ENCODE measurements around the gene TRIP6.

Gene TRIP6

DNA sequence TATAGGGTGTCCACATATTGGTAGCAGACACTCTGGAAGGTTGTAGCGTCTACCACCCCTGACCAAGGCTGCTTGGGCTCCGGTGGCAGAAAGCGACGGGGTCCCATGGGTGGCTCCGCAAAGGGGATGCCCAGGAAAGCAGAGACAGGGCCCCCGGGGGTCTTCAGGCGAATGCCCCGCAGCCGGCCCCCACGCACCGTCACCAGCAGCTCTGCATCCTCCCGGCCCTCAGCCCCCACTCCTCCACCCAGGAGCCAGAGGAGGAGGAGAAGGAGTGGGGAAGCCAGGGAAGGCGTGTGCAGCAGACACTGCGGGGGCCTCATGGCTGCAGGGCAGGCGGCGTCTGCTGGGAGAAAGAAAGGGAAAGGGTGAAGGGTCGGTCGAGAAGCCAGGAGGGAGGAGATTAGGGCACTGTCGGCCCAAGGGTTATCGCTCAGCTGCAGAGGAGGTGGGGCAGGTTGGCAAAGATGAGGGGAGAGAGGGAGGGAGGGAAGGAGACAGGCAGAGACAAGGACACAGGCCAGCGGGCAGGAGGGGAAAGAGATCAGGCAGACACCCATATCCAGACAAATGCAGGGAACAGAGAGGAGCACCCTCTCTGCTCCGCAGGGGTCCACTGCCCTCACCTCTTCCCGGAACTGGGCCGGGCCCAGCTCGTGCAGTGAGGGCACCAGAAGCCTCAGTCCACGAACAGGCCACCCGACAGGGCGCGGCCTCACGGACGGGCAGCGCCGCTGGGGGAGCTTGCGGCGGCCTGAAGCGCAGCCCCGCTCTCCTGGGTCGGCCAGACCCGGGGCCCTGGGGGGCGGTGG, 26.9 kb downstream of the TRIP6 start:
- H3K36me3 ChIP-seq = peaks cover 3% of the 10 kb centered on the region; the same call in 1 of the 2 replicates
- TF ChIP-seq, protein P1, sequence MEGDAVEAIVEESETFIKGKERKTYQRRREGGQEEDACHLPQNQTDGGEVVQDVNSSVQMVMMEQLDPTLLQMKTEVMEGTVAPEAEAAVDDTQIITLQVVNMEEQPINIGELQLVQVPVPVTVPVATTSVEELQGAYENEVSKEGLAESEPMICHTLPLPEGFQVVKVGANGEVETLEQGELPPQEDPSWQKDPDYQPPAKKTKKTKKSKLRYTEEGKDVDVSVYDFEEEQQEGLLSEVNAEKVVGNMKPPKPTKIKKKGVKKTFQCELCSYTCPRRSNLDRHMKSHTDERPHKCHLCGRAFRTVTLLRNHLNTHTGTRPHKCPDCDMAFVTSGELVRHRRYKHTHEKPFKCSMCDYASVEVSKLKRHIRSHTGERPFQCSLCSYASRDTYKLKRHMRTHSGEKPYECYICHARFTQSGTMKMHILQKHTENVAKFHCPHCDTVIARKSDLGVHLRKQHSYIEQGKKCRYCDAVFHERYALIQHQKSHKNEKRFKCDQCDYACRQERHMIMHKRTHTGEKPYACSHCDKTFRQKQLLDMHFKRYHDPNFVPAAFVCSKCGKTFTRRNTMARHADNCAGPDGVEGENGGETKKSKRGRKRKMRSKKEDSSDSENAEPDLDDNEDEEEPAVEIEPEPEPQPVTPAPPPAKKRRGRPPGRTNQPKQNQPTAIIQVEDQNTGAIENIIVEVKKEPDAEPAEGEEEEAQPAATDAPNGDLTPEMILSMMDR (IDR thresholded peaks at IDR 0.05; ENCODE audit: low read depth, low read length) = no peak
- no peak for DNase-seq
- no peak overlapping the region for H3K4me3 ChIP-seq (ENCODE audit: low read depth, low read length)
- H3K9me3 ChIP-seq = no peaks in the 10 kb centered on the region
- H3K27me3 ChIP-seq = peaks cover 30% of the 10 kb centered on the region
- H3K4me1 ChIP-seq = peaks cover 3% of the 10 kb centered on the region; the same call in 1 of the 2 replicates

DNA sequence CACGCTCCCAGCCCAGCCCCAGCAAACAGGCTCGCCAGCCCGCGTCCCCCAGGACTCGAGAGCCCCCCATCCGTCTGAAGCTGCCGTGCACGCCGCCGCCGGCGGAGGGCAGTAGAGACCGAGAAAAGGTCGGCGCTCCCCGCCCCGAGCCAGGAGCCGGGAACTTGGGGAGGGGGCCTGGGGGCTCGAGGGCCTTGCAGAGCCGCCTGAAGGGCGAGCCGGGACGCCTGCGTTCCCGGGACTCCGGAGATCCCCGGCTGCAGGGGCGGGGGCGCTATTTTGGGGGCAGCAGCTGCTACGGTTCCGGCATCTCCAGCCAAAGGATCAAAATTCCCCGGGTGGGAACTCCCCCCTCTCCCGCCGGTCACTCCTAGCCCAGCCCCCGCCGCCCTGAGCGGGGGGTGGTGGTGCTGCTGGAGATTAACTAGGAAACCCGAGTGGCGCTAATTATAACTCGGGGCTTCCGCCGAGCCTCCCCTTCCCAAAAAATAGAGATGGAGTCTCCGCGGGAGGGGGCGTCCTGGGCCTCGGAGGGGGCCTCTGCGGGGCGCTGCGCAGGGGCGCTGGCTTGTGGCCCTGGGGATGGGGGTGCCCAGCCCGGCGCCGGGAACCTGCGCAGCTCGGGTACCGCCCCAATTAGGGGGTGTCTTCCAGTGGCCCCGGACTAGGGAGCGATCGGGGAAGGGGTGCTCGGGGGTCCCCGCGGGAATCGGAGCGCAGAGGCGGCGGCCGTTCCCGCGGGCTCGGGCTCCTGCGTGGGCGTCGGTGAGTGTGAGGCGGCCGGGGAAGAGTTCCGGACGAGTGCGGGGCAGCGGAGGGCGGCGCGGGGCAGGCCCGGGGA, 27.9 kb downstream of the TRIP6 start:
- TF ChIP-seq, protein P1 (IDR thresholded peaks at IDR 0.05; ENCODE audit: low read depth, low read length) = peak; percentile 72
- Histone ChIP-seq H3K9me3 (no peaks in the 10 kb centered on the region), H3K36me3 (no peaks in the 10 kb centered on the region), H3K4me1 (peaks cover 3% of the 10 kb centered on the region; the same call in 1 of the 2 replicates), H3K27me3 (peaks cover 30% of the 10 kb centered on the region), H3K4me3 (ENCODE audit: low read depth, low read length) (peak overlapping the region; percentile 48)
- peak; percentile 72 for DNase-seq

DNA sequence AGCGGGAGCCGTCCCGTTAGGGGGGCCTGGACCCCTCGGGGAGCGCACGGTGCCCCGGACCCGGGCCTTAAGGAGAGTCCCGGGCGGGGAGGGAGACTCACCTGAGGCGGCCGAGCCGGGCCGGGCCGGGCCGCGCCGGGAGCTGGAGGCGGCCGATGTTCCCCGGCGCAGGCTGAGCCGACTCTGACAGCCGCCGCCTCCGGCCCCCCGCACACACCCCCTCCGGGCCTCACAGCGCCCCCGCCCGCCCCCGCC, 28.4 kb downstream of the TRIP6 start, which contains the start of gene ACHE:
Gene ACHE (minus strand): TSS at position 188 of the 255 bp plus-strand sequence. CDS start 1,656 bp downstream, outside the sequence.
- TF ChIP-seq, protein P1 (IDR thresholded peaks at IDR 0.05; ENCODE audit: low read depth, low read length) = no peak
- Histone ChIP-seq H3K9me3 (no peaks in the 10 kb centered on the region), H3K4me3 (ENCODE audit: low read depth, low read length) (peak within 1 kb of the TSS; percentile 48), H3K27me3 (peaks cover 30% of the 10 kb centered on the region), H3K36me3 (no peaks in the 10 kb centered on the region), H3K4me1 (peaks cover 3% of the 10 kb centered on the region; the same call in 1 of the 2 replicates)
- no peak for DNase-seq

DNA sequence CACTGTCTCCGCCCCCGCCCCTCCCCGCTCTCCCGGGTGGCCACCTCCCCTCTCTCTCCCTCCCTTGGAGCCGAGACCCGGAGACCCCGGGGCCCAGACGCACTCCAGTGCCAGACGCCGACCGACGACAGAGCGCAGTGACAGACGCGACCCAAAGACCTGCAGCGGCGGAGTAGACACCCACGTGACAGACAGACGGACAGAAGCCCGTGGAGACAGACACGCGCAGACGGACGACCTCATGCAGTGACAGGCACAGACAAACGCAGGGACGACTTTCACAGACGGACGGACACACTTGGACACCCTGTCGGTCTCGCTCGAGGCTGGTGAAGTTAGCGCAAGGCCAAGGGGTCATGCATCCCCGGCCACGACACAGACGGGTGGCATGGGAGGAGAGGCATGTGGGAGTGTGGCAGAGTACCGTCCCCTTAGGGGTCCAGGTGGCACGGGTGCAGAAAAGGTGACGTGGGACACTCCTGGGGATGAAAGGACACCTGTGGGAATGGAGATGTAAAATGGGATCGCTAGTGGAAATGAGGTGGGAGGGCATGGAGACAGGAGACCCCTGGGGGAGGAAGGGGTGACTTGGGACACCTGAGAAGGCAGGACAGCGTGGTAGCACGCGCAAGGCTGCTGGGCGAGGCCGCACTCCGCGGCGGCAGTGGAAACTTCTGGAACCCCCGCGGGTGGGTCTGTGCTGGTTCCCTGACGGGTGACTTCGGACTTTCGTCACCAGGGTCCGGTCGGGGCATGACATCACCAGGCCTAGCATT, 29.0 kb downstream of the TRIP6 start:
- H3K36me3 ChIP-seq = no peaks in the 10 kb centered on the region
- DNase-seq = peak; percentile 65
- TF ChIP-seq, protein P1 (IDR thresholded peaks at IDR 0.05; ENCODE audit: low read depth, low read length) = no peak
- peaks cover 30% of the 10 kb centered on the region for H3K27me3 ChIP-seq
- H3K4me1 ChIP-seq = peaks cover 3% of the 10 kb centered on the region; the same call in 1 of the 2 replicates
- no peaks in the 10 kb centered on the region for H3K9me3 ChIP-seq
- H3K4me3 ChIP-seq (ENCODE audit: low read depth, low read length) = no peak overlapping the region; the same call in 1 of the 2 replicates

DNA sequence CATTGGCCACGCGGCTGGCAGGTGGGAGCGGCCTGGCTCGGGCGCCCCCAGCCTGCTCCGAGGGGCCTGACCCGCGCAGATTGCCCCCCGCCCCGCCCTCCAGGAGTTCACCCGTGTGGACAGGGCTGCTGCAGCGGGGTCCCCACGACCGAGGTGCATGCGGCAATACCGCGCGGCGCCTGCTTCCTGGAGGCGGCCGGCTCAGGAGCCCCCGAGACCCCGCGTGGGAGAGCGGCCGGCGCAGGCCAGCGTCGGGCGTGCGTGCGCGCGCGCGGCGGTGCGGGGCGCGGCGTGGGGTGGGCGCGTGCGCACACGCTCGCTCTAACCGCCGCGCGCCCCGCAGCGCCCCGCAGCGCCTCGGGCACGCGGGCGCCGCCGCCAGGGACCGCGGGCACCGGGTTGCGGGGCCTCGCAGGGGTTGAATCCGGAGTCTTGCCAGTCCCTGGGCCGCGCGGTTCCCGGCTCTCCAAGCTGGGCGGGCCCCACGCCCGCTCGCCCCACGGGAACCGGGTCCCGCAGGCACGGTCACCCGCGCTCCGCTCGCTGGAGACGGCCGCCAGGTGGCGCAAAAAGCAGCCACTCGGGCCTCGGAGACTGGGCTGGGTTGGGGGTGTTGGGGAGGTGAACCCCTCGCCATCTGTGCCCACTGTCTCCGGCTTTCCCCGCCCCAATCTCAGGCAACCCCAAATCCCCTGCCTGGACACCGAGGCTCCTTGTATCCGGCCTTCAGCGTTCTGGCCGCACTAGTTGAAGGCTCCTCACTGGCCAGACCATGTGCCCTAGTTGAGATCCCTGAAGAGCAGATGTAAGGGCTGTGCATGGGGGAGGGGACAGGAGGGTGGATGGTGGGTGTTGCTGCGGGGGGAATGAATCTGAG, 29.8 kb downstream of the TRIP6 start:
- Histone ChIP-seq H3K4me1 (peaks cover 3% of the 10 kb centered on the region; the same call in 1 of the 2 replicates), H3K36me3 (no peaks in the 10 kb centered on the region), H3K9me3 (no peaks in the 10 kb centered on the region), H3K27me3 (peaks cover 30% of the 10 kb centered on the region), H3K4me3 (ENCODE audit: low read depth, low read length) (no peak overlapping the region)
- TF ChIP-seq, protein P1 (IDR thresholded peaks at IDR 0.05; ENCODE audit: low read depth, low read length) = peak; percentile 66
- DNase-seq = peak; percentile 57

Data from BE2C (cell line).